IMR-90 (cell line): ENCODE data around the gene SLC16A4.

ENCODE experiments used
- CEBPB ChIP-seq: IDR thresholded peaks from 2 replicates; pipeline ENCODE4 v1.6.1; 2012; ENCODE audit warnings: low read depth, low read length, improper control_type of control experiment
- ELK1 ChIP-seq: fragments of 150-350 bp; IDR thresholded peaks from 2 replicates; pipeline ENCODE4 v1.6.1; 2016; ENCODE audit warnings: low read depth, mild to moderate bottlenecking, low read length, moderate library complexity, borderline replicate concordance
- MXI1 ChIP-seq: IDR thresholded peaks from 2 replicates; pipeline ENCODE4 v1.6.1; 2012; ENCODE audit warnings: low read depth, mild to moderate bottlenecking, low read length, moderate library complexity, borderline replicate concordance
- NFE2L2 ChIP-seq: fragments of 150-350 bp; IDR thresholded peaks from 2 replicates; pipeline ENCODE4 v1.6.1; 2016; ENCODE audit warnings: low read depth, mild to moderate bottlenecking, low read length
- POLR2A ChIP-seq: IDR thresholded peaks from 2 replicates; pipeline ENCODE4 v1.6.1; 2012; ENCODE audit warnings: mild to moderate bottlenecking, low read depth, low read length
- RAD21 ChIP-seq: IDR thresholded peaks from 2 replicates; pipeline ENCODE4 v1.6.1; 2012; ENCODE audit warnings: low read length, improper control_type of control experiment
- TF ChIP-seq, protein P1 (sequence below): conservative IDR thresholded peaks from 2 replicates; pipeline ENCODE4 v1.5.1; 2012; ENCODE audit warnings: mild to moderate bottlenecking, low read depth, low read length, improper control_type of control experiment

- TF ChIP-seq POLR2A (no peak), RAD21 (no peak), ELK1 (no peak), NFE2L2 (no peak), CEBPB (no peak), MXI1 (no peak)
- TF ChIP-seq, protein P1, sequence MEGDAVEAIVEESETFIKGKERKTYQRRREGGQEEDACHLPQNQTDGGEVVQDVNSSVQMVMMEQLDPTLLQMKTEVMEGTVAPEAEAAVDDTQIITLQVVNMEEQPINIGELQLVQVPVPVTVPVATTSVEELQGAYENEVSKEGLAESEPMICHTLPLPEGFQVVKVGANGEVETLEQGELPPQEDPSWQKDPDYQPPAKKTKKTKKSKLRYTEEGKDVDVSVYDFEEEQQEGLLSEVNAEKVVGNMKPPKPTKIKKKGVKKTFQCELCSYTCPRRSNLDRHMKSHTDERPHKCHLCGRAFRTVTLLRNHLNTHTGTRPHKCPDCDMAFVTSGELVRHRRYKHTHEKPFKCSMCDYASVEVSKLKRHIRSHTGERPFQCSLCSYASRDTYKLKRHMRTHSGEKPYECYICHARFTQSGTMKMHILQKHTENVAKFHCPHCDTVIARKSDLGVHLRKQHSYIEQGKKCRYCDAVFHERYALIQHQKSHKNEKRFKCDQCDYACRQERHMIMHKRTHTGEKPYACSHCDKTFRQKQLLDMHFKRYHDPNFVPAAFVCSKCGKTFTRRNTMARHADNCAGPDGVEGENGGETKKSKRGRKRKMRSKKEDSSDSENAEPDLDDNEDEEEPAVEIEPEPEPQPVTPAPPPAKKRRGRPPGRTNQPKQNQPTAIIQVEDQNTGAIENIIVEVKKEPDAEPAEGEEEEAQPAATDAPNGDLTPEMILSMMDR, result no peak
Observed at GRCh38 chr1:110348771-110349170, 42.1 kb downstream of the SLC16A4 start.
